ENCODE data around the gene POLR3K.

POLR3K gene

DNA sequence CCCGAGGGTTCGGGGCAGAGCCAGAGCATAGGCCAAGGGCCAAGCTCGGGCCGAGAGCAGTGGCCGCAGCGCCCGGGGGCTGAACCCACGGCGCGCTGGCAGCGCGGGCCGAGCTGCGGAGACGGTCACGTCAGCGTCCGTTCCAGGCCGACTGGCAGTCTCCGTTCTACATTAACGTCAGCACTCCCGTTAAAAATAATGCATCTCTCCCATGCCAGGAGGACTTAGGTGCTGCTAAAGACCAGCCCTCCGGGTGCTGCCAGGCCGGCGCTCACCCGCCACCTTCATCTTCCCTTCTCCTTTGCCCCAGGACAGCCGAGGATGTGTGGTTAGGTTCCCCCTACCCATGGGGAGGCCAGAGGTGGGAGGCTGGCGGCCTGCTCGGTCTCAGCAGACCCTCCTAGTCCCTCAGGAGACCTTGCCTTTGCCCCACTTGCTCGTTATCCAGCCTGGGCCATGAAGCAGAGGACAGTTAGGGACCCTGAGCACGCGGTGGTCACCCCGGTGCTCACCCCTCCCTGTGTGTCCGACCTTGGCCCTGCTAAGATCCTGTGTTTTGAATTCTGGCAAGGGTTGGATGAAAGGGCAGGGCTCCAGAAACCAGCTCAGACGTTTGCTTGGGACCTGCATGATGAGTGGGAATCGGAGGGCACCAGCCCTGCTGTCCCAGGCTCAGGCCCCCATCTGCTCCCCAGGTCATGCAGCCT is 25.2 kb upstream of the POLR3K start:
- no peak for DNase-seq (ENCODE audit: low spot score)

DNA sequence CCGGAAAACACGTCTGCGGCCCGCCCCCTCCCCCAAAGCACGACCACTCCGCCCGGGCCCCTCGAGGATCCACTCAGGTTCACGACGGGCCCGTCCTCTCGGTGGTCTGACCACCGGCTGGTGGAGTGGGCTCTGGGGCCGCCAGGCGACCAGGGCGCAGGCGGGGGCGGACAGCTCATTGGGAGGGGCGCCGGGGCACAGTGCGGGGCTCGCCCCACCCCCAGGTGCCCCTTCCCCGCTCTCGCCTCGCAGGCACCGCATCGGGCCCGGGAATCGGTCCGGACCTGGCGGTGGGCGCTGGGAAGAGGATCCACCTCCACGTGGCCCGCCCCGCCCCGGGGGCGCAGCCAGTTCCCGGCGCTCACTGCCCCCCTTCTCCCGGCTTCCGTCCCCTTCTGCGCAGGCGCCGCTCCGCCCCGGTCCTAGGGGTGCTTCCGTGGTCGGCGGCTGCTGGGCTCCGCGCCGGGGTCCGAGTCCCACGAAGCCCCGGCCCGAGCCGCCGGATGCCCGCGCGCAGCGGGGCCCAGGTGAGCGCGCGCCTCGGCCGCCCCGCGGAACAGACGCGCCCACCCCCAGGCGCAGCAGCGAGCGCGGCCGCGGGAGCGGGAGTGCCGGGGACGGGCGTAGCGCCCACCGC is 24.5 kb upstream of the POLR3K start, which contains the start of gene MPG:
TSS of gene MPG (plus strand) at position 419 of the 637 bp plus-strand sequence. CDS start at position 504, 85 bp downstream.
- DNase-seq (ENCODE audit: low spot score), result peak; percentile 67

- DNase-seq (ENCODE audit: low spot score), result no peak
Measured at GRCh38 chr16:77273-77806, 23.9 kb upstream of the POLR3K start.

DNA sequence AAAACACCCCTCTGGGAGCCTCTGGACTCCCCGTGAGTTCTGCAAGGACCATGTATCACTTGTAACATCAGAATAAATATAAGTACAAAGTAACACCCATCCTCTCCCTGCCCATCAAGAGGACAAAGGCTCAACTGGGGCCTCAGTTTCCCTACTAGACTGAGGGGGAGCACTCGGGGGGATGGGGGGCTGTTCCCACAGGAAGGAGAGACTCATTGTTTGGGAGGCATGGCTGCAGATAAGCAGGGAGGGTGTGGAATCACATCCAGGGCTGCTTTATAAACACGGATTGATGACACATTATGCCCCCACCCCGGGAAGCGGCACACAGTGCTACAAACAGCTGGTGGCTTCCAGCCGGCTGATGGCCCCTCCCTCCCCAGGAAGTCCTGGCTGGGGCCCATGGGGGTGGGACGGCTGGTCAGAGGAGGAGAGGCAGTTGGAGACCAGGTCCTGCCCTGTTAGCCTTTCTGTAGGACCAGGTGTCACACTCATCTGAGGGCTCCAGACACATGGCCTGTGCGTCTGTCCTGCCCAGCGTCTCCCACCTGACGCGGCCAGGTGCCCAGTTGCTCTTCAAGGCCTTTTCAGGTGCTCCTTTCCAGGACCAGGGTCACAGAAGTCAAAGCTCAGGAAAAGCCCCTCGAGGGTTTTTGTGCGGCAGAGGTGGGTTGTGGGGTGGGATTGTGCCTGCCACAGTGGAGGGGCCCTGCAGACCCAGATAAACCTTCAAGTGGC is 23.3 kb upstream of the POLR3K start:
- DNase-seq (ENCODE audit: low spot score), result no peak

- DNase-seq (ENCODE audit: low spot score), result no peak
Measured at GRCh38 chr16:75580-76501, 22.4 kb upstream of the POLR3K start.

- no peak for DNase-seq (ENCODE audit: low spot score)
Measured at GRCh38 chr16:74747-75334, 21.4 kb upstream of the POLR3K start.

DNA sequence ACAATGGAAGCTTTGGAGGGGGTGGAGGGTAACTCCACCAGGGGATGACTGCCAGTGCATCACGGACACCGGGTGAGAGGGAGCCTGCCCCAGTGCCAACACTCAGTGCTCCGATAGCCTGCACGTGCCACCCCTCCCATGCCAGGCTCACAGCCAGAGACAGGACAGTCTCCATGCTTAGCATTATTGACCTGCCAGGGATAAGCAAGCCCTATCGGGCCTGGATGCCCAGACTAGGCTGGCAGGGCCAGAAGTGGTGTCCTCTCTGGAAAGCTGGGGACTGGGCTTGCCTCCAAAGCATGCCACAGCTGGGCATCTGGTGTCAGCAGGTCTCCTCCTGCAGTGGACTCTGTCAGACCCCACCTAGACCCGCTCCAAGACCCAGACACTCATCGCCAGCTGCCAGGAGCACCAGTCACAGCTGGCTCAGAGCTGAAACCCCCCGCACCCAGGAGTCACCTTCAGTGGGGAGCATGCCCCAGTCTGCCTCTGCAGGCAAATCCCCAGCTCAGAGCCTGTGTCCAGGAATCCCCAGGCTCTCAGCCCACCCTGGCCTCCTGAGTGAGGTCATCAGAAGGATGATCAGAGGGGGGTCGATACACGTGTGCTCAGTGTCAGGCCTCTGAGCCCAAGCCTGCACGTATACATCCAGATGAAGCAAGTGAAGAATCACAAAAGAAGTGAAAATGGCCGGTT is 20.8 kb upstream of the POLR3K start:
- DNase-seq (ENCODE audit: low spot score), result peak; percentile 47

- DNase-seq (ENCODE audit: low spot score), result no peak
Measured at GRCh38 chr16:72561-73548, 19.4 kb upstream of the POLR3K start, which contains the start of gene RHBDF1. Gene RHBDF1 (minus strand): TSS chr16:72631. CDS start chr16:65015, 7,616 bp downstream.

- DNase-seq (ENCODE audit: low spot score), result no peak
Measured at GRCh38 chr16:71540-72401, 18.4 kb upstream of the POLR3K start.

- no peak for DNase-seq (ENCODE audit: low spot score)
Measured at GRCh38 chr16:71210-71539, 17.8 kb upstream of the POLR3K start.

GRCh38 chr16:69181-69580 is 15.8 kb upstream of the POLR3K start:
- no peak for DNase-seq (ENCODE audit: low spot score)

DNA sequence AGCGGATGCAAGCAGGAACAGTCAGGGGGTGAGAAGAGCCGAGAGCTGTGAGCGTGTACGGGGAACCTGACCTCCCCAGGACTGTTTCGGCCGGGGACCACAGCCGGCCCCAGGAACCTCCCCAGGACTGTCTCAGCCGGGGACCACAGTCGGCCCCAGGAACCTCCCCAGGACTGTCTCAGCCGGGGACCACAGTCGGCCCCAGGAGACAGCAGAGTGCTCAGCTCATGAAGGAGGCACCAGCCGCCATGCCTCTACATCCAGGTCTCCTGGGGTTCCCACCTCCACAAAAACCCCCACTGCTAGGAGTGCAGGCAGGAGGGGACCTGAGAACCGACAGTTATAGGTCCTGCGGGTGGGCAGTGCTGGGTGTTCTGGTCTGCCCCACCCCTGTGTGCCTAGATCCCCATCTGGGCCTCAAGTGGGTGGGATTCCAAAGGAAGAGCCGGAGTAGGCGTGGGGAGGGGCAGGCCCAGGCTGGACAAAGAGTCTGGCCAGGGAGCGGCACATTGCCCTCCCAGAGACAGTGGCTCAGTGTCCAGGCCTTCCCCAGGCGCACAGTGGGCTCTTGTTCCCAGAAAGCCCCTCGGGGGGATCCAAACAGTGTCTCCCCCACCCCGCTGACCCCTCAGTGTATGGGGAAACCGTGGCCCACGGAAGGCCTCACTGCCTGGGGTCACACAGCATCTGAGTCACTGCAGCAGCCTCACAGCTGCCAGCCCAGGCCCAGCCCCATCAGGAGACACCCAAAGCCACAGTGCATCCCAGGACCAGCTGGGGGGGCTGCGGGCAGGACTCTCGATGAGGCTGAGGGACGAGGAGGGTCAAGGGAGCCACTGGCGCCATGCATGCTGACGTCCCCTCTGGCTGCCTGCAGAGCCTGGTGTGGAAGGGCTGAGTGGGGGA is 14.7 kb upstream of the POLR3K start:
- DNase-seq (ENCODE audit: low spot score), result peak; percentile 46

DNA sequence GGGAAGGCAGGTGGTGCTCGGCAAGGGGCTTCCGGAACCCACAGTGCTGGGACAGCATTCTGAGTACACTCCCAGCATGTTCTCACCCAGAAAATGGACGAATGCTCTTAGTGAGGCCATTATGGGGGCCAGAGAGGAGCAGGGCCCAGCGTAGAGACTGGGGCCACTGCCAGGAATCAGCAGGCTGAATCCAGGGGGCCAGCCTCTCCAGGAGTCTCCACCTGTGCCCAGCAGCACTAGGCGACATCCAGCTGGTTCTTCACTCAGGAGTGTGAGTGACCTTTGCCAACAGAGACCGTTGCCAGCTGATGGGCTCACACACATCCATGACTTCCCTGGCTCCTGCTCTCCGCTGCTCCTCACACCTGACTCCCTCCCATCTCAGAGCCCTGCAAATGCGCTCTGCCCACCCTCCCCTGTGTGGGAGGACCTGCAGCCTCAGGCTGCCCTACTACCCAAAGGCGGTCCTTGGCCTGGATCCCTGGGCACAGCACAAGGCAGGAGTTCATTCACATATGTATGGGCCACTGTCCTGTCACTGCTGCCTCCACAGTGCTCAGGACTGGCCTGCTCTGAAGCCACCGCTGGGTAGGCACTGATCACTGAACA is 13.9 kb upstream of the POLR3K start:
- peak; percentile 61 for DNase-seq (ENCODE audit: low spot score)

DNA sequence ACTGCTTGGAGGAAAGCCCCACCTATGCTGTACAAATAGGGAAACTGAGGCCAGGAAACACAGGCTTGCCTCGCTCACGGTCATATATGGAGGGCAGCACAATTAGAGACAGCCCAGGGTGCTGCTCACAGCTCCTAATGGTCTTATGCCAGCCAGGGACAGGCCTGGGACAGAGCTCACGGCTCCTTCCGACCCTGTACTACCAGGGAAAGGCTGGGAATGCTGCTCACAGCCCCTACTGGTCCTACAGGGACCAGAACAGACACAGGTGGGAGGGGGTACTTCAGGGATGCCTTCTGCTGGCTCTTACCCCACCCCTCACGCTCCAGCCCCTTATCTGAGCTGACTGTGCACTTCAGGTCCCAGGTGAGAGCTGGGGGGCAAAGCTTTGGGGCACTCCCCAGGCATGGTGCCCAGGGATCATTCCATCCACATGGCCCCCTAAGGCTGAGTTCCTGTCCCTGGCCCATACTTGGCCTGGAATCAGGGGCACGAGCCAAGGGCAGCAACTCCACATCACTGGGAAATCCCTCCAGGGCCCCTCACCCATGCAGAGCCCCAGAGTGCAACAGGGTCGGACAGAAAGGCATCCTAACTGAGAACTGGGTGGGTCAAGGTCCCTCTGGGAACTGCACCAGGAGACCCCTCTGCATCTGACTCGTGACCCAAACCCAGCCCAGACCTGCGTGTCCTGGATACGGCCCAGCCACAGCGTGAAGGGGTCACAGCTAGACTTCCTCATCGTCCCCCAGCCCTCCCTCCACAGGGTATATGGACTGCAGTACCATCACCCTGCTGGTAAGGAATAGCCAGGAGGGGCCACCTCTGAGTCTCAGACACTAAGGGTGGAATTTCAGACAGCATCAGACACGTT is 13.1 kb upstream of the POLR3K start:
- DNase-seq (ENCODE audit: low spot score), result no peak

GRCh38 chr16:65745-66144 is 12.3 kb upstream of the POLR3K start:
- DNase-seq (ENCODE audit: low spot score), result peak; percentile 71

GRCh38 chr16:64914-65255 is 11.5 kb upstream of the POLR3K start:
- no peak for DNase-seq (ENCODE audit: low spot score)

Measured in pons (tissue), 1 donor.